ENCODE measurements around the gene APRT.

DNA sequence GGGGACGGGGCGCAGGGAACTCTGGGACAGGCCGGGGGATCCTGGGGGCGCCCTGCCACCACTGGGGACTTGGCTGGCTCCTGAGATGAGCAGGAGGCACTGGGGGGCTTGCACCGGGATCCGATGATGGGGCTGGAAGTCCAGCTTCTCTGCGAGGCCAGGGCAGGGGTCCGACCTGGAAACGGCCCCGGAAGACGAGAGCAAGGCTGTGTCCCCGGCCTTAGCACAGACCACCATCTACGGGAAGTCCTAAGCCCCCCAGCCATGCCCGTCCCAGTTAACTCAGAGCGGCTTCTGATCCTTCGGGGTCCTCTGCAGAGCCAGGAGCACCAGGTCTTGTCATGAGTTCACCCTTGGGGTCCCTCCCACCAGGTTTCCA is 7.6 kb downstream of the APRT start:
- TF ChIP-seq, protein P1, sequence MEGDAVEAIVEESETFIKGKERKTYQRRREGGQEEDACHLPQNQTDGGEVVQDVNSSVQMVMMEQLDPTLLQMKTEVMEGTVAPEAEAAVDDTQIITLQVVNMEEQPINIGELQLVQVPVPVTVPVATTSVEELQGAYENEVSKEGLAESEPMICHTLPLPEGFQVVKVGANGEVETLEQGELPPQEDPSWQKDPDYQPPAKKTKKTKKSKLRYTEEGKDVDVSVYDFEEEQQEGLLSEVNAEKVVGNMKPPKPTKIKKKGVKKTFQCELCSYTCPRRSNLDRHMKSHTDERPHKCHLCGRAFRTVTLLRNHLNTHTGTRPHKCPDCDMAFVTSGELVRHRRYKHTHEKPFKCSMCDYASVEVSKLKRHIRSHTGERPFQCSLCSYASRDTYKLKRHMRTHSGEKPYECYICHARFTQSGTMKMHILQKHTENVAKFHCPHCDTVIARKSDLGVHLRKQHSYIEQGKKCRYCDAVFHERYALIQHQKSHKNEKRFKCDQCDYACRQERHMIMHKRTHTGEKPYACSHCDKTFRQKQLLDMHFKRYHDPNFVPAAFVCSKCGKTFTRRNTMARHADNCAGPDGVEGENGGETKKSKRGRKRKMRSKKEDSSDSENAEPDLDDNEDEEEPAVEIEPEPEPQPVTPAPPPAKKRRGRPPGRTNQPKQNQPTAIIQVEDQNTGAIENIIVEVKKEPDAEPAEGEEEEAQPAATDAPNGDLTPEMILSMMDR (IDR thresholded peaks at IDR 0.05; ENCODE audit: low read length), result no peak
- no peak for TF ChIP-seq EZH2 (IDR thresholded peaks at IDR 0.05; ENCODE audit: borderline replicate concordance, low read length)

Data from OCI-LY1 (cell line).